Activated B cell treated with CpG ODN at 0.5 μM for 24 hours (primary cell): Measurements from ENCODE around the gene HS6ST1. TPM values are rescaled to one million over a fixed set of nuclear protein-coding genes. Genes with fewer than 3 reads are reported as not detected.
A peak's percentile ranks its signal among the peaks of the same experiment; 100 is the strongest.

Experiments
- ATAC-seq: fragments of 200-7000 bp; cut with Tn5 transposase; one replicate; pipeline ENCODE4 v1.10.0; 2021; ENCODE audit warnings: low read depth, mild to moderate bottlenecking, moderate library complexity
- CTCF ChIA-PET: fragments of 350-600 bp; sonication (Branson Sonifier 250); formaldehyde crosslinking; loops from one replicate; lab custom pipeline; 2021; ENCODE audit warnings: antibody characterized with exemption; lab: Charles Lee
- POLR2A ChIA-PET: fragments of 350-600 bp; sonication (Branson Sonifier 250); formaldehyde crosslinking; loops from one replicate; lab custom pipeline; 2021; ENCODE audit warnings: antibody characterized with exemption; lab: Charles Lee
- DNase-seq: peaks from one replicate; pipeline ENCODE4 v3.0.0; 2022
- H3K27ac Mint-ChIP-seq: one replicate; pipeline ENCODE4 v1.8.0; 2020; ENCODE audit warnings: mixed read lengths
- H3K27me3 Mint-ChIP-seq: one replicate; pipeline ENCODE4 v1.8.0; 2021; ENCODE audit warnings: mixed read lengths
- H3K36me3 Mint-ChIP-seq: one replicate; pipeline ENCODE4 v1.8.0; 2021; ENCODE audit warnings: low read depth, mixed read lengths
- H3K4me1 Mint-ChIP-seq: one replicate; pipeline ENCODE4 v1.8.0; 2021; ENCODE audit warnings: mixed read lengths
- H3K4me3 Mint-ChIP-seq: one replicate; pipeline ENCODE4 v1.8.0; 2020; ENCODE audit warnings: mild to moderate bottlenecking, mixed read lengths
- H3K9me3 Mint-ChIP-seq: one replicate; pipeline ENCODE4 v1.8.0; 2020; ENCODE audit warnings: mixed read lengths
- intact Hi-C: fragments of 100-400 bp; cut with micrococcal nuclease; formaldehyde crosslinking; loops from one replicate; pipeline ENCODE4 v1.15.1; 2024
- total RNA-seq: library from RNA; stranded (reverse); gene quantifications from 2 replicates; pipeline ENCODE4 v1.2.3, GENCODE V29; 2022
- TF ChIP-seq, protein P1 (sequence below): fragments of 200-600 bp; IDR thresholded peaks from one replicate; pipeline ENCODE4 v1.8.0; 2022; ENCODE audit warnings: antibody characterized with exemption, mild to moderate bottlenecking

HS6ST1 gene
- total RNA-seq, 1 donor from 2014 or later, result 16.9 TPM

GRCh38 chr2:128364441-128364911, 45.8 kb upstream of the HS6ST1 start:
- H3K4me1 Mint-ChIP-seq, result no peaks in the 10 kb centered on the region
- H3K27ac Mint-ChIP-seq, result no peak overlapping the region
- intact Hi-C loops, result no loop called here
- ATAC-seq, result no peak
- no peaks in the 10 kb centered on the region for H3K36me3 Mint-ChIP-seq
- DNase-seq, result no peak
- H3K4me3 Mint-ChIP-seq, result no peak overlapping the region
- ChIA-PET CTCF (no interaction called here), POLR2A (no interaction called here)
- H3K9me3 Mint-ChIP-seq, result no peaks in the 10 kb centered on the region
- H3K27me3 Mint-ChIP-seq, result peaks cover 4% of the 10 kb centered on the region
- TF ChIP-seq, protein P1, sequence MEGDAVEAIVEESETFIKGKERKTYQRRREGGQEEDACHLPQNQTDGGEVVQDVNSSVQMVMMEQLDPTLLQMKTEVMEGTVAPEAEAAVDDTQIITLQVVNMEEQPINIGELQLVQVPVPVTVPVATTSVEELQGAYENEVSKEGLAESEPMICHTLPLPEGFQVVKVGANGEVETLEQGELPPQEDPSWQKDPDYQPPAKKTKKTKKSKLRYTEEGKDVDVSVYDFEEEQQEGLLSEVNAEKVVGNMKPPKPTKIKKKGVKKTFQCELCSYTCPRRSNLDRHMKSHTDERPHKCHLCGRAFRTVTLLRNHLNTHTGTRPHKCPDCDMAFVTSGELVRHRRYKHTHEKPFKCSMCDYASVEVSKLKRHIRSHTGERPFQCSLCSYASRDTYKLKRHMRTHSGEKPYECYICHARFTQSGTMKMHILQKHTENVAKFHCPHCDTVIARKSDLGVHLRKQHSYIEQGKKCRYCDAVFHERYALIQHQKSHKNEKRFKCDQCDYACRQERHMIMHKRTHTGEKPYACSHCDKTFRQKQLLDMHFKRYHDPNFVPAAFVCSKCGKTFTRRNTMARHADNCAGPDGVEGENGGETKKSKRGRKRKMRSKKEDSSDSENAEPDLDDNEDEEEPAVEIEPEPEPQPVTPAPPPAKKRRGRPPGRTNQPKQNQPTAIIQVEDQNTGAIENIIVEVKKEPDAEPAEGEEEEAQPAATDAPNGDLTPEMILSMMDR, result no peak

GRCh38 chr2:128363934-128364361, 45.3 kb upstream of the HS6ST1 start:
- ATAC-seq, result no peak
- ChIA-PET POLR2A (no interaction called here), CTCF (no interaction called here)
- no peak overlapping the region for H3K27ac Mint-ChIP-seq
- no peak overlapping the region for H3K4me3 Mint-ChIP-seq
- H3K27me3 Mint-ChIP-seq, result peaks cover 4% of the 10 kb centered on the region
- H3K36me3 Mint-ChIP-seq, result no peaks in the 10 kb centered on the region
- H3K9me3 Mint-ChIP-seq, result no peaks in the 10 kb centered on the region
- no peak for DNase-seq
- TF ChIP-seq, protein P1, result no peak
- no peaks in the 10 kb centered on the region for H3K4me1 Mint-ChIP-seq
- intact Hi-C loops, result no loop called here

DNA sequence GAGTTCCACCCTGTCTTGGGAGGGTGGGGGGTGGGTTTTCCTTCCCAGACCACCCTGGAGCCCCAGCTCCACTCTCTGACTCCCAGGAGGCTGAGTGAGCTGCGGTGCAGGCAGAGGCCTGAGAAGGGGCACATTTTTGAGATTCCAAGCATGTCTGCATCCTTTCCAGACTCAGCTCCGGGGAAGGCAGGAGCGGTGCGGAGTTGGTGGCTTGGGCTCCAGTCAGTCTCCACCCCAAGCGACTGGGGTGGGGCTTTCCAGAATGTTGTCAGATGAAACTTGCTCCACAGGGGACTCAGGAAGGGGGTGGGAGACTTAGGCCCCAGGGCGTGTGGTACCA, 44.2 kb upstream of the HS6ST1 start:
- ChIA-PET POLR2A (no interaction called here), CTCF (no interaction called here)
- Mint-ChIP-seq H3K27ac (no peak overlapping the region), H3K4me1 (no peaks in the 10 kb centered on the region), H3K27me3 (peaks cover 4% of the 10 kb centered on the region), H3K4me3 (no peak overlapping the region), H3K36me3 (no peaks in the 10 kb centered on the region), H3K9me3 (no peaks in the 10 kb centered on the region)
- DNase-seq, result no peak
- ATAC-seq, result no peak
- TF ChIP-seq, protein P1, result no peak
- intact Hi-C loops, result no loop called here

- CTCF ChIA-PET, result no interaction called here
- no peak for ATAC-seq
- TF ChIP-seq, protein P1, result no peak
- Mint-ChIP-seq H3K9me3 (no peaks in the 10 kb centered on the region), H3K36me3 (no peaks in the 10 kb centered on the region), H3K4me1 (no peaks in the 10 kb centered on the region), H3K27me3 (peaks cover 4% of the 10 kb centered on the region), H3K4me3 (no peak overlapping the region), H3K27ac (no peak overlapping the region)
- POLR2A ChIA-PET, result no interaction called here
- peak; percentile 3 for DNase-seq
- intact Hi-C loops, result no loop called here
Measured at GRCh38 chr2:128362176-128362888, 43.7 kb upstream of the HS6ST1 start.

DNA sequence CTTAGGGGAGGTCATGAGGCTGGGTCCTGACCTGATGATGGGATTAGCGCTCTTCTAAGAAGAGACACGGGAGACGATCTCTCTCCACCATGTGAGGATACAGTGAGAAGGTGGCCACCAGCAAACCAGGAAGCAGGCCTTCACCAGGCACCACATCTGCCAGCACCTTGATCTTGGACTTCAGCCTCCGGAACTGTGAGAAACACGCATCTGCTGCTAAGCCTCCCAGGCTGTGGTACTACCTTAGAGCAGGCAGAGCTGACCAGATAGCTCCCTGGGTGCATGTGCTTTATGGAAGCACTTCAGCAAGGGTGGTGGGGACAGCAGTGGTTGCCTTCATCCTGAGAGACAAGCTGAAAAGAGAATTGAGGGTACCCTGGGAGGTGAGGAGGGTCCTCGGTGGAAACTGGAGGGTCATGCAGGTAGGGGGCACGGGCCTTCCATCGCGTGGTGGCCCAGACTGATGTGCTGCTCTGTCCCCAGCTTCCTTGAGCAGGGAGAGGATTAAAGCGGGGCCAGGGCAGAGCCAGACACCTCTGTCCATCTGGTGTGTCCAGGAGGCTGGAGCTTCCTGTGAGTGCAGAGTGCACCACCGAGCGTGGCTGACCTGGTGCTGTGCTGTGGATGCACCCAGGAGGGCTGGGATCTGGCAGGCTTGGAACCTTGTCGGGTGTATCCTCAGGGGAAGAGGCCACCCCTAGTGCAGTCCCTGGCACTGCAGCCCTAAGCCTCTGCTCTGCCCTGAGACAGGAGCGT, 42.9 kb upstream of the HS6ST1 start:
- ChIA-PET POLR2A (no interaction called here), CTCF (no interaction called here)
- H3K9me3 Mint-ChIP-seq, result no peaks in the 10 kb centered on the region
- peaks cover 4% of the 10 kb centered on the region for H3K27me3 Mint-ChIP-seq
- TF ChIP-seq, protein P1, result no peak
- no peaks in the 10 kb centered on the region for H3K36me3 Mint-ChIP-seq
- ATAC-seq, result no peak
- no peak overlapping the region for H3K4me3 Mint-ChIP-seq
- H3K27ac Mint-ChIP-seq, result no peak overlapping the region
- intact Hi-C loops, result no loop called here
- no peaks in the 10 kb centered on the region for H3K4me1 Mint-ChIP-seq
- peak; percentile 11 for DNase-seq
